GM19452 (cell line): ENCODE results near the gene FIBCD1.

Experiments
- ATAC-seq: cut with Tn5 transposase; IDR thresholded peaks from one replicate; pipeline ENCODE4 v1.9.1; 2021; ENCODE audit not compliant: unreplicated experiment

FIBCD1 gene

GRCh38 chr9:130897105-130897751 lies 41.8 kb downstream of the FIBCD1 start:
- ATAC-seq = no peak

- ATAC-seq = no peak
Observed at GRCh38 chr9:130896233-130897014, 42.6 kb downstream of the FIBCD1 start, which contains the start of gene QRFP. Gene QRFP (minus strand): TSS chr9:130896812. CDS start chr9:130893838, 2,974 bp downstream.

- ATAC-seq = no peak
Observed at GRCh38 chr9:130895481-130896232, 43.4 kb downstream of the FIBCD1 start.

GRCh38 chr9:130895038-130895437 lies 44.0 kb downstream of the FIBCD1 start:
- no peak for ATAC-seq

DNA sequence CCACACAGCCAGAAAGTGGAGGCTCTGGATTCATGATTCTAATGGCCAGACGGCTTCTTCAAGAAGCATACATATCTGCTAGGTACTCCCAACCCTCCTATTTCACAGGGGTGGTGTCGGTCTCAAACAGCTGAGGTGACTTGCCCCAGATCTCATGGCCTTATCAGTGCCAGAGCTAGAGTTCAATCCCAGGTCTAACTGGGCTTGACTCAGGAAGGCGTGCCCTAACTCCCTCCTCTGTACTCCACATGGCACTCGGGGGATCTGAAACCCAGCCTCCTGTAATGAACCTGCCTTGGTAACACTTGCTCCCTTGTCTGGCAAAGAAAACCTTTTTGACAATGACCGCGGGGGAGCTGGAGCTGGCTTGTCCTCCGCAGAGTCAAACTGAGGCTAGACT lies 44.5 kb downstream of the FIBCD1 start:
- no peak for ATAC-seq

DNA sequence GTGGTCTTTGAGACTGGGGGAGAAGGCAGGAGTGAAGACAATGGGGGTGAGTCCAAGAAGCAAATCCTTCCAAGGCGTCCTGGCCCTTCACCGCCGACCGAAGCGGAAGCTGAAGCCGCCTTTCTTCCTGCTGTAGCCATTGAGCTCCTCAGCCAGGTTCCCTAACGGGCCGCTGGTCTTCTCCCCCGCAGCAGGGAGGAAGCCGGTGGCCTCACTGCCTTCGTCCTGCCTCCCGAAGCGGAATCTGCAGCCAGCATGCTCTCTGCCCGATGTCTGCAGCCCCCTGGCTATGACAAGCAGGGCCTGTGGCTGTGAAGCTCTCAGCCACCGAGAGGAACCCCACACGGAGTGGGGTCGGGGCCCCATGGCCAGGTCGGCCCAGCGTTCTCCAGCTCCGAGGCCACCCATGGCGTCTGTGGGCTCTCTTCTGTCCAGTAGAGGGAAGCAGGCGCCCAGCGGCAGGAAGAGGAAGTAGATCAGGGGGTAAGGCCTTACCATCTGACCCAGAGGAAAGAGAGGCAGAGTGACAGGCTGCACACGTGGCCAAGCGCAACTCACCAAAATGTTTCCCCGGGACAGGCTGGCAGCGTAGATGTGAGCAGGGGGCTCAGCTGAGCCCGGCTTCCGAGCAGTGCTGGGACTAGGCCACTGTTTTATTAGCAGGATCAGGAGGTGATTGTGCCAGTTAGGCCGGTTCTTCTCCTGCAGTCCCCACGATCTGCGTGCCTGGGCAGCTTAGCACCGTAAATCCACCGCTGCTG lies 45.5 kb downstream of the FIBCD1 start:
- ATAC-seq = no peak

DNA sequence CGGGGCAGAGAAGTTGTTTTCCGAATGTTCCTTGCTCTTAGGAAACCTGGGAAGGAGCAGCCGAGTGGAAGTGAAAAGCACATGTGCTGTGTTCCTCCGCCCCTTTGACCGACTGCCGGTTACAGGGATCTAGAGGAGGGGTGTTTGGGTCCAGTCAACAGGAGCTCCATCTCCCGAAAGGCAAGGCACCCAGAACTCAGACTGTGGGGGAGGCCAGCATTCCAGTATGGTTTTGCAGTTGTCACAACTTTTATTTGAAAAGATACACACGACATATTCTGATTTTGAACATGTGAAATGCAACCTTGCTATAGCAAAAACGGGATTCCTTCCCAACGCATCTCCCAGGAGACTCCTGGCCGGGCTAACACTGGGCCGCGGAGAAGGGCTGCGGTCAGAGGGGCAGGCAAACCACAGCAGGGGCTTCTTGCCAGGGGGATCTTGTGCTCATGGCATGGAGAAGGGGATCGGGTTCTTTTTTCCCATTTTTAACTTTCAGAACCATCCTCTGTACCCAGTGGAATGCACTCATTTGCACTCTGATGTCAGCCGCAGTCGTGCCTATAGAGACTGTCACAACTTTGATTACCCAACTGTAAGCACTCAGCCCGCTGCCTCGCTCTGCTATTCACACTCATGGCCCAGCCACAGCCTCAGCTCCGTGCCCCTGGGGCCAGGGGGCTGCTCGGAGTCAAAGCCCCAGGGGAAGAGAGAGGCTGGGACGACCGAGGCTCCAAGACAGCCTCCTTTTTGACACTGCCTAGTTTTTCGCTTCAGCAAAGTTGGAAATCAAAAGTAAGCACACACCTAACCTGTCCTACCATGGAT lies 46.4 kb downstream of the FIBCD1 start:
- ATAC-seq = no peak

DNA sequence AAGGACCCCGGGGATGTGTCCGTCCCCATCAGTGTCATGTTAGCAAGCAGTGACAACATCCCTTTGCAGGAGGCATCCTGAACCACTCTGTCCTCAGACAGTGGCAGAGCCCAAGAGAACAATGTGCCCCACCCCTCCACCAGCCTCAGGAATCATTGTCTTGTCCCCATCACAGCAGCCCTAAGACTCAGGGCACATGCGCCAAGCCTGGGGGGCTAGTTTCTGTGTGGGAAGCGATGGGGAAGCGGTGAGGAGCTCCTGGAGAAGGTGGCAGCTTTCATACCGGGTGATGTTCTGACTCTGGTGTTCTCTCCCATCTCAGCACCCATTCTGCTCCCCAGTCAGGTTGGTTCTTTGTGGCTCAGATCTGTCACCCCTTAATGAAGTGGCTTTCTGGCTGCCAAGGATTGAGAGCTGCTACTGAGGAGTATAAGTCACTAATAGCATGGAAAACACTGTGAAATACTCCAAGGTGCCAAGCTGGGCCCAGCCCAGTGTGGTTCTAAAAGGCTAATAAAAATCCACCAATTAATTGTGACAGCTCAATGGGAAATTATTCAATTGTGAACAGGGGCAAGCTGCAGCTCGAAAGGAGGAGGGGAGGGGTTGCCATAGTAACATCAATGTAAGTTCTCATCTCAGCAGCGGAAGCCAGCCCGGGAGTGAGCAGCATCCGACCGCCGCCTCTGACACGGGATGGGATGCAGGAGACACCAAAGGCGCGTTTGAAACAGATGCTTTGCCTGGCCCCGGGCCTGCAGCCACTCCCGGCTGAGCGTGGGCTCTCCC lies 47.2 kb downstream of the FIBCD1 start:
- ATAC-seq = no peak

GRCh38 chr9:130890870-130891687 lies 48.0 kb downstream of the FIBCD1 start:
- no peak for ATAC-seq

GRCh38 chr9:130890124-130890523 lies 48.9 kb downstream of the FIBCD1 start:
- ATAC-seq = no peak

GRCh38 chr9:130888146-130888885 lies 50.7 kb downstream of the FIBCD1 start:
- no peak for ATAC-seq

DNA sequence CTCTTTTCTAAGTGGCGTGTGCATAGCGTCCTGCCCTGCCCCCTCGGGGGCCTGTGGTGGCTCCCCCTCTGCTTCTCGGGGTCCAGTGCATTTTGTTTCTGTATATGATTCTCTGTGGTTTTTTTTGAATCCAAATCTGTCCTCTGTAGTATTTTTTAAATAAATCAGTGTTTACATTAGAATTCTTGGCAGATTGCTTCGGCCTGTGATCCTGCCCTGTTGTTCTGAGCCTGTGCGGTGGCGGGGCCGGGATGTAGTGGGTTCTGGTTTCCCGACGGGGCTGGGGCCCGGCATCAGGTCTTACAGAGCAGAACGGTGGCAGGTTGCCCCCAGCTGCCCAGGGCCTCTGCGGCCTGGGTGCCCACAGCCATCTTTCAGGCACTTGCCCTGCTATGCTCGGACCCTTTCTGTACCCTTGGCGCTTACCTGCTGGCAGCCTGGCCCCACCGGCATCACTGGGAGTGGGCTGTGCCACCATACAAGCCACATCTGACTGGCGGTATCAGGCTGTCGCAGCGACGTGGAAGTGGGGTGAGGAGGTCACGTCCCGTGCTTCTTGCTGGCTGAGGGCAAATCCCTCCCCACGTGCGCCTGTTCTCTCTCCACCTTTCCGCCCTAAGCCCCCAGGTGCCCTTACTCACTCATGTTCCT lies 51.4 kb downstream of the FIBCD1 start:
- ATAC-seq = no peak

GRCh38 chr9:130886981-130887380 lies 52.1 kb downstream of the FIBCD1 start:
- ATAC-seq = no peak

- ATAC-seq = no peak
Observed at GRCh38 chr9:130885484-130886375, 53.3 kb downstream of the FIBCD1 start.

DNA sequence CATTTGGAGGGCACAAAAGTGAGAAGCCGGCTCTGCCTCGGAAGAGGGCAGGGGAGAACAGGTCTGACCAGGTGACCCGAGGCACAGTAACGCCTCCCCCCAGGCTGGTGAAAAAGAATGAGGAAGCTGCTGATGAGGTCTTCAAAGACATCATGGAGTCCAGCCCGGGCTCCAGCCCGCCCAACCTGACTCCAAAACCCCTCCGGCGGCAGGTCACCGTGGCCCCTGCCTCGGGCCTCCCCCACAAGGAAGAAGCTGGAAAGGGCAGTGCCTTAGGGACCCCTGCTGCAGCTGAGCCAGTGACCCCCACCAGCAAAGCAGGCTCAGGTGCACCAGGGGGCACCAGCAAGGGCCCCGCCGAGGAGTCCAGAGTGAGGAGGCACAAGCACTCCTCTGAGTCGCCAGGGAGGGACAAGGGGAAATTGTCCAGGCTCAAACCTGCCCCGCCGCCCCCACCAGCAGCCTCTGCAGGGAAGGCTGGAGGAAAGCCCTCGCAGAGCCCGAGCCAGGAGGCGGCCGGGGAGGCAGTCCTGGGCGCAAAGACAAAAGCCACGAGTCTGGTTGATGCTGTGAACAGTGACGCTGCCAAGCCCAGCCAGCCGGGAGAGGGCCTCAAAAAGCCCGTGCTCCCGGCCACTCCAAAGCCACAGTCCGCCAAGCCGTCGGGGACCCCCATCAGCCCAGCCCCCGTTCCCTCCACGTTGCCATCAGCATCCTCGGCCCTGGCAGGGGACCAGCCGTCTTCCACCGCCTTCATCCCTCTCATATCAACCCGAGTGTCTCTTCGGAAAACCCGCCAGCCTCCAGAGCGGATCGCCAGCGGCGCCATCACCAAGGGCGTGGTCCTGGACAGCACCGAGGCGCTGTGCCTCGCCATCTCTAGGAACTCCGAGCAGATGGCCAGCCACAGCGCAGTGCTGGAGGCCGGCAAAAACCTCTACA lies 54.2 kb downstream of the FIBCD1 start:
- no peak for ATAC-seq
